Activated CD8-positive, alpha-beta memory T cell treated with anti-CD3 and anti-CD28 coated beads, Interleukin-2, amount 50 U/mL, for 48 hours (primary cell): ENCODE data around the gene WBP1.
"Not testable (repeated sequence)": the region's sequence is repeated elsewhere in the genome, so short reads cannot be mapped to it uniquely, and the experiment has no call there.

ENCODE experiments used
- DNase-seq: peaks from one replicate; pipeline ENCODE4 v3.0.0-alpha.2; 2020

The WBP1 gene

GRCh38 chr2:74457129-74457548 is 1.1 kb upstream of the WBP1 start:
- DNase-seq = no peak

- DNase-seq = peak; percentile 91
Measured at GRCh38 chr2:74457549-74458131, 598 bp upstream of the WBP1 start.

GRCh38 chr2:74458938-74459363 is 713 bp downstream of the WBP1 start:
- no peak for DNase-seq

- DNase-seq = not testable (repeated sequence)
Measured at GRCh38 chr2:74459503-74460118, 1.4 kb downstream of the WBP1 start.

- DNase-seq = not testable (repeated sequence)
Measured at GRCh38 chr2:74460187-74460586, 1.9 kb downstream of the WBP1 start.

GRCh38 chr2:74461187-74462053 is 3.2 kb downstream of the WBP1 start:
- DNase-seq = no peak

GRCh38 chr2:74462054-74462785 is 4.0 kb downstream of the WBP1 start:
- no peak for DNase-seq

- DNase-seq = no peak
Measured at GRCh38 chr2:74462786-74463105, 4.5 kb downstream of the WBP1 start.

- no peak for DNase-seq
Measured at GRCh38 chr2:74464406-74464805, 6.2 kb downstream of the WBP1 start.

GRCh38 chr2:74470742-74471141 is 12.5 kb downstream of the WBP1 start:
- DNase-seq = not testable (repeated sequence)

- DNase-seq = no peak
Measured at GRCh38 chr2:74471332-74472065, 13.3 kb downstream of the WBP1 start.

- peak; percentile 99 for DNase-seq
Measured at GRCh38 chr2:74472086-74472944, 14.1 kb downstream of the WBP1 start, which contains the start of gene MRPL53. Gene MRPL53 (minus strand): TSS chr2:74472680. CDS start chr2:74472660, 20 bp downstream.

GRCh38 chr2:74472945-74473258 is 14.7 kb downstream of the WBP1 start:
- no peak for DNase-seq

- no peak for DNase-seq
Measured at GRCh38 chr2:74474481-74474880, 16.2 kb downstream of the WBP1 start.

- DNase-seq = no peak
Measured at GRCh38 chr2:74474899-74475298, 16.7 kb downstream of the WBP1 start.

- no peak for DNase-seq
Measured at GRCh38 chr2:74481431-74481830, 23.2 kb downstream of the WBP1 start.

- peak; percentile 83 for DNase-seq
Measured at GRCh38 chr2:74481961-74482800, 23.9 kb downstream of the WBP1 start.

GRCh38 chr2:74482801-74483674 is 24.8 kb downstream of the WBP1 start, which contains the start of the genes CCDC142 and TTC31:
Gene CCDC142 (minus strand): TSS chr2:74482998. CDS start chr2:74482837, 161 bp downstream.
Gene TTC31 (plus strand): TSS chr2:74483081. CDS start chr2:74483096, 15 bp downstream.
- DNase-seq = peak; percentile 91

GRCh38 chr2:74483675-74484164 is 25.5 kb downstream of the WBP1 start:
- not testable (repeated sequence) for DNase-seq
